ENCODE measurements around the gene RAI14.

GRCh38 chr5:34743878-34744277 is 87.8 kb downstream of the RAI14 start:
- no peak for TF ChIP-seq CTCF (IDR thresholded peaks at IDR 0.05; ENCODE audit: low read length)
- no peak for TF ChIP-seq EZH2 (optimal IDR thresholded peaks at IDR 0.05; ENCODE audit: low read depth, low read length)
- TF ChIP-seq EZH2phosphoT487 (IDR thresholded peaks at IDR 0.05; ENCODE audit: low read length) = no peak

All from MM.1S (cell line).